AG09309 (cell line): ENCODE measurements around the gene CAMKK2.
"Not testable (repeated sequence)": the region's sequence is repeated elsewhere in the genome, so short reads cannot be mapped to it uniquely, and the experiment has no call there.

Experiments used
- DNase-seq: peaks from one replicate; pipeline ENCODE4 v3.0.0-alpha.2; 2010; ENCODE audit warnings: low read depth
- H3K4me3 ChIP-seq: 2 replicates; pipeline ENCODE4 v1.5.1; 2011; ENCODE audit warnings: mild to moderate bottlenecking, low read depth, low read length, moderate library complexity; ENCODE audit not compliant: control insufficient read depth
- CTCF ChIP-seq: IDR thresholded peaks from 2 replicates; pipeline ENCODE4 v1.5.1; 2011; ENCODE audit warnings: mild to moderate bottlenecking, low read depth, low read length, inconsistent platforms; ENCODE audit not compliant: insufficient read depth, control insufficient read depth; ENCODE audit errors: missing control alignments

The CAMKK2 gene

GRCh38 chr12:121202407-121203355 is 93.8 kb downstream of the CAMKK2 start:
- H3K4me3 ChIP-seq: no peak overlapping the region
- no peak for DNase-seq
- TF ChIP-seq CTCF: no peak

- H3K4me3 ChIP-seq, DNase-seq: not testable (repeated sequence)
Observed at GRCh38 chr12:121201140-121201539, 95.4 kb downstream of the CAMKK2 start.

- no peak for TF ChIP-seq CTCF
- no peak for DNase-seq
- no peak overlapping the region for H3K4me3 ChIP-seq
Observed at GRCh38 chr12:121198949-121199348, 97.6 kb downstream of the CAMKK2 start.

- DNase-seq: no peak
- H3K4me3 ChIP-seq: no peak overlapping the region
- TF ChIP-seq CTCF: no peak
Observed at GRCh38 chr12:121196902-121197301, 99.6 kb downstream of the CAMKK2 start.

GRCh38 chr12:121191151-121191550 is 105.4 kb downstream of the CAMKK2 start:
- no peak for TF ChIP-seq CTCF
- no peak overlapping the region for H3K4me3 ChIP-seq
- DNase-seq: no peak

GRCh38 chr12:121190523-121191031 is 105.9 kb downstream of the CAMKK2 start:
- no peak for TF ChIP-seq CTCF
- no peak overlapping the region for H3K4me3 ChIP-seq

GRCh38 chr12:121189619-121190155 is 106.8 kb downstream of the CAMKK2 start:
- DNase-seq: no peak
- TF ChIP-seq CTCF: no peak
- H3K4me3 ChIP-seq: no peak overlapping the region

More at GRCh38 chr12:121190523-121191031, 105.9 kb downstream of the CAMKK2 start:
- DNase-seq: peak; percentile 80
